Keratinocyte (primary cell): ENCODE measurements around the gene RGS6. TPM values are rescaled to one million over a fixed set of nuclear protein-coding genes. Genes with fewer than 3 reads are reported as not detected.

Experiments
- DNase-seq: peaks from one replicate; pipeline ENCODE4 v3.0.0-alpha.2; 2011; ENCODE audit warnings: low read depth, missing footprints, low spot score
- FAIRE-seq: peaks from 2 replicates; lab custom pipeline; 2011; peaks lifted over from hg19 to GRCh38; lab: Jason Lieb, UNC
- H2AFZ ChIP-seq: 2 replicates; pipeline ENCODE4 v1.6.0; 2012; ENCODE audit warnings: low read length, control low read depth, inconsistent platforms; ENCODE audit not compliant: control insufficient read depth
- H3K27ac ChIP-seq: 2 replicates; pipeline ENCODE4 v1.5.1; 2011; ENCODE audit warnings: low read length; ENCODE audit not compliant: control insufficient read depth, insufficient read depth
- H3K27me3 ChIP-seq: 3 replicates; pipeline ENCODE4 v1.6.0; 2011; ENCODE audit warnings: low read length; ENCODE audit not compliant: control insufficient read depth, insufficient read depth; ENCODE audit errors: extremely low read depth
- H3K36me3 ChIP-seq, 2 experiments: 2 replicates in 1 of 2; 3 replicates in 1 of 2; pipeline ENCODE4 v1.5.1; 2011; ENCODE audit warnings: low read length in 2 of 2, mild to moderate bottlenecking in 1 of 2; ENCODE audit not compliant: control insufficient read depth in 2 of 2, insufficient read depth in 2 of 2; ENCODE audit errors: extremely low read depth in 1 of 2
- H3K4me1 ChIP-seq: 3 replicates; pipeline ENCODE4 v1.5.1; 2011; ENCODE audit warnings: low read length; ENCODE audit not compliant: control insufficient read depth, insufficient read depth; ENCODE audit errors: extremely low read depth
- H3K4me2 ChIP-seq: 3 replicates; pipeline ENCODE4 v1.6.0; 2011; ENCODE audit warnings: low read depth, low read length; ENCODE audit not compliant: control insufficient read depth, insufficient read depth; ENCODE audit errors: extremely low read depth
- H3K4me3 ChIP-seq, 3 experiments: fragments of 200-600 bp in 1 of 3; sonication (generic) in 1 of 3; 2 replicates in 2 of 3; 3 replicates in 1 of 3; pipeline ENCODE4 v1.5.1; 2011 to 2016; ENCODE audit warnings: low read length in 3 of 3, mild to moderate bottlenecking in 3 of 3, control low read depth in 2 of 3, inconsistent platforms in 1 of 3, low read depth in 1 of 3, mixed read lengths in 1 of 3, mixed run types in 1 of 3, moderate library complexity in 1 of 3; ENCODE audit not compliant: control insufficient read depth in 2 of 3, insufficient read depth in 2 of 3; ENCODE audit errors: extremely low read depth in 1 of 3
- H3K79me2 ChIP-seq: 2 replicates; pipeline ENCODE4 v1.6.0; 2012; ENCODE audit warnings: low read length; ENCODE audit not compliant: control insufficient read depth, insufficient read depth
- H3K9ac ChIP-seq: 3 replicates; pipeline ENCODE4 v1.6.0; 2011; ENCODE audit warnings: low read length; ENCODE audit not compliant: control insufficient read depth, insufficient read depth; ENCODE audit errors: extremely low read depth
- H3K9me1 ChIP-seq: 3 replicates; pipeline ENCODE4 v1.6.0; 2011; ENCODE audit warnings: low read length; ENCODE audit not compliant: control insufficient read depth, insufficient read depth; ENCODE audit errors: extremely low read depth
- H3K9me3 ChIP-seq: 2 replicates; pipeline ENCODE4 v1.5.1; 2012; ENCODE audit warnings: low read depth, low read length; ENCODE audit not compliant: control insufficient read depth
- H4K20me1 ChIP-seq: 3 replicates; pipeline ENCODE4 v1.6.0; 2011; ENCODE audit warnings: low read length; ENCODE audit not compliant: control insufficient read depth, insufficient read depth; ENCODE audit errors: extremely low read depth
- EZH2 ChIP-seq: IDR thresholded peaks from one replicate; pipeline ENCODE4 v1.6.1; 2012; ENCODE audit warnings: inconsistent platforms, mild to moderate bottlenecking, low read length, moderate library complexity
- dilution Hi-C: fragments of 300-500 bp; cut with MboI; formaldehyde crosslinking; loops from one replicate; pipeline ENCODE4 v1.7.0; 2020; ENCODE audit warnings: low sequenced_read_pairs; ENCODE audit not compliant: extremely low pct_ligation_motif_present
- polyA plus RNA-seq, 5 experiments: library from polyadenylated mRNA; depleted of rRNA in 3 of 5; stranded (reverse) in 3 of 5; stranded (forward) in 1 of 5; unstranded in 1 of 5; fragments of >200 nt; gene quantifications; 1 replicate in 1 of 5; 2 replicates in 3 of 5; 3 replicates in 1 of 5; pipeline versions ENCODE4 v1.2.1 to v1.2.3, GENCODE V29; 2011 to 2012; ENCODE audit warnings: missing spikeins in 2 of 5, low read depth in 1 of 5, low replicate concordance in 1 of 5
- TF ChIP-seq, protein P1 (sequence below), 3 experiments: IDR thresholded peaks in 1 of 3; conservative IDR thresholded peaks in 1 of 3; optimal IDR thresholded peaks in 1 of 3; 2 replicates in 2 of 3; 3 replicates in 1 of 3; pipeline versions ENCODE3 to v1.5.1; 2011; ENCODE audit warnings: low read length in 3 of 3, mild to moderate bottlenecking in 3 of 3, moderate library complexity in 2 of 3, control low read depth in 1 of 3, inconsistent platforms in 1 of 3; ENCODE audit not compliant: insufficient read depth in 2 of 3; ENCODE audit errors: extremely low read depth in 1 of 3

Gene RGS6
- polyA plus RNA-seq, 1 donor (not counting 4 experiments of a cell fraction or from before 2014, with no cell fraction given) = not detected

DNA sequence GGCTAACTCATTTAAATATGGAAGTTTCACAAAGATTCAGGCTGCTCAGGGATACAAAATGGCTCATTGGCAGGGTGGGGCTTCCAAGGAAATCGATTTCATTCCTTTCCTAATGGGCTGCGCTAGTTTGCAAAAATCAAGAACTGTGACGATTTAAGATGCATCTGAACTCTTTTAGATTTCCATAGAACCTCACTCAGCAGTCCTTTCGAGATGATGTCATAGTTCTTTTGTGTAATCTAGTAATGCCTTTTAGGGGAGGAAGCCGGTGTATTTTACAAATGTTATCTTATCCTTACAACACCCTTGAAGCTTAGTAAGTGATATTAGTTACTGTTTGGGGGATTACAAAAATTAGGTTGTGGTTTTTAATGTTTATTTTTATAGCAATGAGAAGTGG lies 239.8 kb downstream of the RGS6 start:
- dilution Hi-C loops = no loop called here
- Histone ChIP-seq H3K27me3 (no peaks in the 10 kb centered on the region), H3K36me3 (no peaks in the 10 kb centered on the region), H3K9me1 (no peaks in the 10 kb centered on the region), H3K9ac (no peak overlapping the region), H3K27ac (no peak overlapping the region), H3K4me1 (no peaks in the 10 kb centered on the region), H3K4me3 (no peak overlapping the region), H2AFZ (no peak overlapping the region), H3K4me2 (no peak overlapping the region), H3K9me3 (no peaks in the 10 kb centered on the region), H4K20me1 (no peaks in the 10 kb centered on the region), H3K79me2 (no peaks in the 10 kb centered on the region)
- FAIRE-seq = no peak
- TF ChIP-seq, protein P1, sequence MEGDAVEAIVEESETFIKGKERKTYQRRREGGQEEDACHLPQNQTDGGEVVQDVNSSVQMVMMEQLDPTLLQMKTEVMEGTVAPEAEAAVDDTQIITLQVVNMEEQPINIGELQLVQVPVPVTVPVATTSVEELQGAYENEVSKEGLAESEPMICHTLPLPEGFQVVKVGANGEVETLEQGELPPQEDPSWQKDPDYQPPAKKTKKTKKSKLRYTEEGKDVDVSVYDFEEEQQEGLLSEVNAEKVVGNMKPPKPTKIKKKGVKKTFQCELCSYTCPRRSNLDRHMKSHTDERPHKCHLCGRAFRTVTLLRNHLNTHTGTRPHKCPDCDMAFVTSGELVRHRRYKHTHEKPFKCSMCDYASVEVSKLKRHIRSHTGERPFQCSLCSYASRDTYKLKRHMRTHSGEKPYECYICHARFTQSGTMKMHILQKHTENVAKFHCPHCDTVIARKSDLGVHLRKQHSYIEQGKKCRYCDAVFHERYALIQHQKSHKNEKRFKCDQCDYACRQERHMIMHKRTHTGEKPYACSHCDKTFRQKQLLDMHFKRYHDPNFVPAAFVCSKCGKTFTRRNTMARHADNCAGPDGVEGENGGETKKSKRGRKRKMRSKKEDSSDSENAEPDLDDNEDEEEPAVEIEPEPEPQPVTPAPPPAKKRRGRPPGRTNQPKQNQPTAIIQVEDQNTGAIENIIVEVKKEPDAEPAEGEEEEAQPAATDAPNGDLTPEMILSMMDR (optimal IDR thresholded peaks at IDR 0.05 in 1 of 3, IDR thresholded peaks at IDR 0.05 in 1 of 3, conservative IDR thresholded peaks at IDR 0.05 in 1 of 3; ENCODE audit: extremely low read depth in 1 of 3, insufficient read depth in 2 of 3, low read length in 3 of 3) = no peak
- DNase-seq = no peak

DNA sequence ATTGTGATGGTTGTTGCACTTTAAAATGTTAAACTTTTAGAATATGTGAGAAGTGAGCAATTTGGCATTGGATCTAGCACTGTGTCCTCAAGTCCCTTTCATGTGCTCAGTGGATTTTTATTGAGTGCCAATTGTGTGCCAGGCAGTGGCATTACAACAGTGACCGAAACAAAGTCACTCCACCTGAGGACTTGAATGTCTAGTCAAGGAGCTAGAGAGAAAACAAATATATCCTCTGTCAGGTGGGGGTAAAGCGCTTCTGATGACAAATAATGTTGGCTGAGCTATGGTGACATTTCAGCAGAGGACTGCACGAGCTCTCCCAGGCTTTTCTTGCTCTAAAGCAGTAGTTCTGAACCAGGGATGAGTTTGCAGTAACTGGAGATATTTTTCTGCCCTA lies 240.4 kb downstream of the RGS6 start:
- Histone ChIP-seq H3K9me3 (no peaks in the 10 kb centered on the region), H3K27me3 (no peaks in the 10 kb centered on the region), H3K4me2 (no peak overlapping the region), H2AFZ (no peak overlapping the region), H3K36me3 (no peaks in the 10 kb centered on the region), H3K9ac (no peak overlapping the region), H3K4me1 (no peaks in the 10 kb centered on the region), H3K27ac (no peak overlapping the region), H3K4me3 (no peak overlapping the region), H3K79me2 (no peaks in the 10 kb centered on the region), H3K9me1 (no peaks in the 10 kb centered on the region), H4K20me1 (no peaks in the 10 kb centered on the region)
- TF ChIP-seq EZH2 = no peak
- TF ChIP-seq, protein P1 (optimal IDR thresholded peaks at IDR 0.05 in 1 of 3, IDR thresholded peaks at IDR 0.05 in 1 of 3, conservative IDR thresholded peaks at IDR 0.05 in 1 of 3; ENCODE audit: extremely low read depth in 1 of 3, insufficient read depth in 2 of 3, low read length in 3 of 3) = no peak
- no peak for DNase-seq
- no peak for FAIRE-seq
- dilution Hi-C loops = no loop called here
